Measurements from ENCODE around the gene RSPH4A. TPM values are rescaled to one million over a fixed set of nuclear protein-coding genes. Genes with fewer than 3 reads are reported as not detected.

Gene RSPH4A
- total and polyA plus RNA-seq, 9 of the 15 experiments (the other 6 are each of a cell fraction or from before 2014, with no cell fraction given): 0.04 to 0.30 (median 0.11) TPM

DNA sequence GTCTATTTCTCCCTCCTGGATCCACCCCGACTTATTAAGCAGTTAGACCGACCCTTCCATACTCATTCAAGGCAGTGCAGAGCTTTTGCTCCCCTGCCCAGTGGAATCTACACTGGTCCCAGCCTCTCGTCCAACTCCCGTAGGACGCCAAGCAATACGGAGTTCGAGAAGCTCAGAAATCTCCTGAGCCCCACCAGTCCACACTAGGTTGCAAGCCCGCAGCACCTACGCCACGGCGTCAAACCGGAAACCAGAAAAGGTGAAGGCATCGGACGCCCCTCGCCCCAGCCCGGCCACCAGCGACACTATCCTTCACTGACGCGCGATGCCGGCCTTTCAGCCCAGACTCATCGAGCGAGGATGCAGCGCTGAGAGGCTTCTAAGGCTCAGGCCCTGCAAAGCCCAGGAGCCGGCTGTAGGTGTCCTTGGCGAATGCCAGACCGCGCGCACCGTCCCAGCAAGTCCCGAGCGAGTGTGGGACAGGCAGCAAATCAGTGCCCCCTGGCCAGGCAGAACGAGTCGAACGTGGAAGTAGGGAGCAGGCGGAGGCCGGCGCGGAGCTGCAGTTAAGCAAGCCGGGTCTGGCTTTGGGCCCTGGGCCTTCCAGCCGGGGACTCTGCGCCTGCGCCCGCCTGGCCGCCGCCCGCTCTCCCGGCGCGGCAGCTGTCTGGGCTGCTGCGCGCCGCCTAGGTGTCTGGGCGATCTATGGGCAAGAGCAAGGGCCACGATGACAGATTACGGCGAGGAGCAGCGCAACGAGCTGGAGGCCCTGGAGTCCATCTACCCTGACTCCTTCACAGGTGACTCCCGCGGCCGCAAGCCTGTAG lies 45.2 kb upstream of the RSPH4A start, which contains the start of gene RWDD1 (continued):
- TF ChIP-seq, protein P1, sequence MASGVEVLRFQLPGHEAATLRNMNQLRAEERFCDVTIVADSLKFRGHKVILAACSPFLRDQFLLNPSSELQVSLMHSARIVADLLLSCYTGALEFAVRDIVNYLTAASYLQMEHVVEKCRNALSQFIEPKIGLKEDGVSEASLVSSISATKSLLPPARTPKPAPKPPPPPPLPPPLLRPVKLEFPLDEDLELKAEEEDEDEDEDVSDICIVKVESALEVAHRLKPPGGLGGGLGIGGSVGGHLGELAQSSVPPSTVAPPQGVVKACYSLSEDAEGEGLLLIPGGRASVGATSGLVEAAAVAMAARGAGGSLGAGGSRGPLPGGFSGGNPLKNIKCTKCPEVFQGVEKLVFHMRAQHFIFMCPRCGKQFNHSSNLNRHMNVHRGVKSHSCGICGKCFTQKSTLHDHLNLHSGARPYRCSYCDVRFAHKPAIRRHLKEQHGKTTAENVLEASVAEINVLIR (CRISPR knock-in tag; IDR thresholded peaks at IDR 0.05): peak; percentile 61
- TF ChIP-seq ZNF436 (CRISPR knock-in tag; IDR thresholded peaks at IDR 0.05) (no peak), FOXK1 (CRISPR knock-in tag; IDR thresholded peaks at IDR 0.05; ENCODE audit: borderline replicate concordance) (no peak), ESRRA (IDR thresholded peaks at IDR 0.05; ENCODE audit: borderline replicate concordance, low read depth) (peak; percentile 51; the same call in 1 of the 2 replicates), TCF15 (CRISPR knock-in tag; IDR thresholded peaks at IDR 0.05) (no peak), BHLHE40 (IDR thresholded peaks at IDR 0.05; ENCODE audit: low read length) (peak; percentile 69), ATF7 (IDR thresholded peaks at IDR 0.05) (peak; percentile 91), ZNF830 (CRISPR knock-in tag; IDR thresholded peaks at IDR 0.05) (no peak; the same call in 1 of the 2 replicates), SPI1 (IDR thresholded peaks at IDR 0.05; ENCODE audit: borderline replicate concordance, low read depth, low read length) (no peak), ZFP36 (IDR thresholded peaks at IDR 0.05; ENCODE audit: low read depth, low read length, partially characterized antibody) (no peak), ZNF384 (IDR thresholded peaks at IDR 0.05; ENCODE audit: low read depth, low read length) (peak; percentile 57), GATAD2A (IDR thresholded peaks at IDR 0.05) (0 out of 2 replicates have a peak, but pooled peaks have one; percentile 32), ARID1B (IDR thresholded peaks at IDR 0.05) (no peak; the same call in 1 of the 2 replicates), GTF2A2 (tag; IDR thresholded peaks at IDR 0.05) (no peak), SMARCB1 (IDR thresholded peaks at IDR 0.05; ENCODE audit: insufficient read length, low read depth) (no peak), BACH1 (tag; IDR thresholded peaks at IDR 0.05) (no peak), HMG20B (CRISPR knock-in tag; IDR thresholded peaks at IDR 0.05) (no peak), ELF1 (tag; IDR thresholded peaks at IDR 0.05) (peak; percentile 68), RBM25 (IDR thresholded peaks at IDR 0.05; ENCODE audit: low read depth, low read length, severe bottlenecking) (peak; percentile 97), TAF9B (IDR thresholded peaks at IDR 0.05; ENCODE audit: partially characterized antibody) (peak; percentile 88), NR2C1 (IDR thresholded peaks at IDR 0.05) (no peak), NR2C1 (tag; IDR thresholded peaks at IDR 0.05) (peak; percentile 53), RBM14 (IDR thresholded peaks at IDR 0.05; ENCODE audit: borderline replicate concordance, insufficient read depth, low read depth, low read length) (no peak), KLF1 (tag; IDR thresholded peaks at IDR 0.05) (no peak; the same call in 1 of the 2 replicates), RBM17 (IDR thresholded peaks at IDR 0.05; ENCODE audit: borderline replicate concordance, low read depth, low read length) (no peak), CBX1 (IDR thresholded peaks at IDR 0.05; ENCODE audit: low read depth) (peak; percentile 71)
- TF ChIP-seq, protein P2, sequence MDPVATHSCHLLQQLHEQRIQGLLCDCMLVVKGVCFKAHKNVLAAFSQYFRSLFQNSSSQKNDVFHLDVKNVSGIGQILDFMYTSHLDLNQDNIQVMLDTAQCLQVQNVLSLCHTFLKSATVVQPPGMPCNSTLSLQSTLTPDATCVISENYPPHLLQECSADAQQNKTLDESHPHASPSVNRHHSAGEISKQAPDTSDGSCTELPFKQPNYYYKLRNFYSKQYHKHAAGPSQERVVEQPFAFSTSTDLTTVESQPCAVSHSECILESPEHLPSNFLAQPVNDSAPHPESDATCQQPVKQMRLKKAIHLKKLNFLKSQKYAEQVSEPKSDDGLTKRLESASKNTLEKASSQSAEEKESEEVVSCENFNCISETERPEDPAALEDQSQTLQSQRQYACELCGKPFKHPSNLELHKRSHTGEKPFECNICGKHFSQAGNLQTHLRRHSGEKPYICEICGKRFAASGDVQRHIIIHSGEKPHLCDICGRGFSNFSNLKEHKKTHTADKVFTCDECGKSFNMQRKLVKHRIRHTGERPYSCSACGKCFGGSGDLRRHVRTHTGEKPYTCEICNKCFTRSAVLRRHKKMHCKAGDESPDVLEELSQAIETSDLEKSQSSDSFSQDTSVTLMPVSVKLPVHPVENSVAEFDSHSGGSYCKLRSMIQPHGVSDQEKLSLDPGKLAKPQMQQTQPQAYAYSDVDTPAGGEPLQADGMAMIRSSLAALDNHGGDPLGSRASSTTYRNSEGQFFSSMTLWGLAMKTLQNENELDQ (CRISPR knock-in tag; IDR thresholded peaks at IDR 0.05; ENCODE audit: borderline replicate concordance): no peak

Data from K562 (cell line).